Natural killer cell (primary cell): ENCODE results near the gene CDK14. TPM values are rescaled to one million over a fixed set of nuclear protein-coding genes. Genes with fewer than 3 reads are reported as not detected.

ENCODE experiments used
- ATAC-seq, 3 donors: fragments of 150-1000 bp in 2 of 3; fragments of 200-7000 bp in 1 of 3; cut with Tn5 transposase; 1 replicate in 1 of 3; 2 replicates in 2 of 3; pipeline ENCODE4 v1.10.0; 2021; ENCODE audit warnings: mild to moderate bottlenecking in 2 of 3, moderate library complexity in 2 of 3
- DNase-seq, 2 donors: peaks; one replicate each; pipeline versions ENCODE4 v3.0.0 to v3.0.0-alpha.2; 2013 to 2021; ENCODE audit warnings: mixed read lengths in 1 of 2
- H3K27ac ChIP-seq: one replicate; pipeline ENCODE4 v1.5.1; 2013; ENCODE audit warnings: mild to moderate bottlenecking, low read length
- H3K27me3 ChIP-seq: one replicate; pipeline ENCODE4 v1.6.1; 2013; ENCODE audit warnings: low read length; ENCODE audit not compliant: control insufficient read depth, insufficient read depth
- H3K36me3 ChIP-seq: one replicate; pipeline ENCODE4 v1.6.1; 2013; ENCODE audit warnings: low read length; ENCODE audit not compliant: control insufficient read depth, insufficient read depth
- H3K4me1 ChIP-seq: one replicate; pipeline ENCODE4 v1.6.1; 2013; ENCODE audit warnings: low read length; ENCODE audit not compliant: control insufficient read depth, insufficient read depth
- H3K4me3 ChIP-seq: one replicate; pipeline ENCODE4 v1.5.1; 2013; ENCODE audit warnings: low read length
- H3K9me3 ChIP-seq: one replicate; pipeline ENCODE4 v1.6.1; 2013; ENCODE audit warnings: low read length; ENCODE audit not compliant: control insufficient read depth, insufficient read depth
- H3K27ac Mint-ChIP-seq, 2 donors: one replicate each; pipeline ENCODE4 v1.8.0; 2022; ENCODE audit warnings: mild to moderate bottlenecking in 2 of 2, mixed read lengths in 2 of 2, moderate library complexity in 1 of 2
- H3K27me3 Mint-ChIP-seq, 2 donors: one replicate each; pipeline ENCODE4 v1.8.0; 2022; ENCODE audit warnings: low read depth in 2 of 2, mixed read lengths in 2 of 2
- H3K36me3 Mint-ChIP-seq: one replicate; pipeline ENCODE4 v1.8.0; 2022; ENCODE audit warnings: mixed read lengths
- H3K4me1 Mint-ChIP-seq, 2 donors: one replicate each; pipeline ENCODE4 v1.8.0; 2022; ENCODE audit warnings: mixed read lengths in 2 of 2
- H3K4me3 Mint-ChIP-seq: one replicate; pipeline ENCODE4 v1.8.0; 2022; ENCODE audit warnings: mild to moderate bottlenecking, moderate library complexity, mixed read lengths
- H3K9me3 Mint-ChIP-seq, 2 donors: one replicate each; pipeline ENCODE4 v1.8.0; 2022; ENCODE audit warnings: mixed read lengths in 2 of 2
- WGBS: methylation state at CpG from one replicate; pipeline ENCODE4 v1.1.7; 2013; ENCODE audit warnings: missing lambda C conversion rate; ENCODE audit not compliant: insufficient coverage; 5-methylcytosine and 5-hydroxymethylcytosine counted together
- intact Hi-C: fragments of 100-400 bp; cut with micrococcal nuclease; formaldehyde crosslinking; loops from one replicate; pipeline ENCODE4 v1.14.2; 2022
- total RNA-seq, 4 donors: library from RNA; stranded (reverse); fragments of 120-200 nt in 1 of 4; gene quantifications; one replicate each; pipeline versions ENCODE4 v1.2.3 to v1.2.4, GENCODE V29; 2013 to 2022
- TF ChIP-seq, protein P1 (sequence below): fragments of 200-600 bp; IDR thresholded peaks from one replicate; pipeline ENCODE4 v1.8.0; 2022; ENCODE audit warnings: antibody characterized with exemption

Gene CDK14
- total RNA-seq, 3 donors from 2014 or later (not counting 1 experiment from before 2014, with no cell fraction given), result 1.2 to 12.5 (median 1.9) TPM

DNA sequence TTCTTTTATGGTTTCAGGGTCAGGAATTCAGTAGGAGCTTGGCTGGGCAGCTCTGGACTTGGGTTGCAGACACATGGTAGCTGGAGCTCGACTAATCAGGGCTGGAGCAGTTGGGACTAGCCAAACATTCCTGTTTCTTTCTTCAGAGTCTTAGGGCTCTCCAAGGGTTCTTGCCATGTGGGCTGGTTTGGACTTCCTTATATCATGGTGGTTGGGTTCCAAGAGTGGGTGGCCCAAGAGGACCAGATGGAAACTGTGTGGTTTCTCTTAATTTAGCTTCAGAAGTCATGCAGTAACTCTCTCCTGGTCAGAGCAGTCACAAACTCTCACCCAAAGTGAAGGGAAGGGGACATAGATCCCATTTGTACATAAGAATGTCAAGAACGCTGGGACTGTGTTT, 398.0 kb downstream of the CDK14 start:
- intact Hi-C loops, result no loop called here
- DNase-seq (no peak), ATAC-seq (no peak)
- TF ChIP-seq, protein P1, sequence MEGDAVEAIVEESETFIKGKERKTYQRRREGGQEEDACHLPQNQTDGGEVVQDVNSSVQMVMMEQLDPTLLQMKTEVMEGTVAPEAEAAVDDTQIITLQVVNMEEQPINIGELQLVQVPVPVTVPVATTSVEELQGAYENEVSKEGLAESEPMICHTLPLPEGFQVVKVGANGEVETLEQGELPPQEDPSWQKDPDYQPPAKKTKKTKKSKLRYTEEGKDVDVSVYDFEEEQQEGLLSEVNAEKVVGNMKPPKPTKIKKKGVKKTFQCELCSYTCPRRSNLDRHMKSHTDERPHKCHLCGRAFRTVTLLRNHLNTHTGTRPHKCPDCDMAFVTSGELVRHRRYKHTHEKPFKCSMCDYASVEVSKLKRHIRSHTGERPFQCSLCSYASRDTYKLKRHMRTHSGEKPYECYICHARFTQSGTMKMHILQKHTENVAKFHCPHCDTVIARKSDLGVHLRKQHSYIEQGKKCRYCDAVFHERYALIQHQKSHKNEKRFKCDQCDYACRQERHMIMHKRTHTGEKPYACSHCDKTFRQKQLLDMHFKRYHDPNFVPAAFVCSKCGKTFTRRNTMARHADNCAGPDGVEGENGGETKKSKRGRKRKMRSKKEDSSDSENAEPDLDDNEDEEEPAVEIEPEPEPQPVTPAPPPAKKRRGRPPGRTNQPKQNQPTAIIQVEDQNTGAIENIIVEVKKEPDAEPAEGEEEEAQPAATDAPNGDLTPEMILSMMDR, result no peak
- Mint-ChIP-seq H3K4me1 (no peaks in the 10 kb centered on the region), H3K27ac (no peak overlapping the region), H3K27me3 (no peaks in the 10 kb centered on the region), H3K4me3 (no peak overlapping the region), H3K9me3 (peaks cover 9 to 16% of the 10 kb centered on the region in 2 donors), H3K36me3 (no peaks in the 10 kb centered on the region)
- no peaks in the 10 kb centered on the region for H3K36me3 ChIP-seq
- H3K4me3 ChIP-seq, result no peak overlapping the region
- no peak overlapping the region for H3K27ac ChIP-seq
- 92% methylated on average over 2 of the region's 2 CpGs for whole genome bisulfite sequencing
- H3K9me3 ChIP-seq, result no peaks in the 10 kb centered on the region
- no peaks in the 10 kb centered on the region for H3K27me3 ChIP-seq
- no peaks in the 10 kb centered on the region for H3K4me1 ChIP-seq

DNA sequence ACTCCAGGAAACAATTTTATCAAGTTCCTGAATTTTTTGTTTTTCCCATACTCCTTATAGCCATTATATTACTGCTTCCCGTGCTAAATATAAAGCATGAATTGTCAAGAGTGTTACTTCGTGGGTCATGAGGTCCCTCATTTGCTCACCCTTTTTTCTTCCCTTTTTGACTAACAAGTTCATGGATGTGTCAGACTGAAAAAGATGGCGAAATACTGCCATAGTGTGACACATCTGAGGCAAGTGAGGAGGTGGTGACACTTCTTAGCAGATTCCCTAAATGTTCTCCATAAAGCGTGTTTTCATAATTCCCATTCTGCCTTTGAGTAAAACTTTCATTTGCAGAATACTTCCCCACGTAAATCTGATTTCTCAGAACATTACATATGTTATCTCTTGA, 398.5 kb downstream of the CDK14 start:
- Histone ChIP-seq H3K9me3 (no peaks in the 10 kb centered on the region), H3K4me3 (no peak overlapping the region), H3K4me1 (no peaks in the 10 kb centered on the region), H3K27ac (no peak overlapping the region), H3K36me3 (no peaks in the 10 kb centered on the region), H3K27me3 (no peaks in the 10 kb centered on the region)
- intact Hi-C loops, result no loop called here
- TF ChIP-seq, protein P1, result no peak
- DNase-seq (no peak), ATAC-seq (no peak)
- H3K4me1 Mint-ChIP-seq, result no peaks in the 10 kb centered on the region
- 81% methylated on average over 5 of the region's 5 CpGs for WGBS
- no peaks in the 10 kb centered on the region for H3K36me3 Mint-ChIP-seq
- no peak overlapping the region for H3K4me3 Mint-ChIP-seq
- peaks cover 9 to 16% of the 10 kb centered on the region in 2 donors for H3K9me3 Mint-ChIP-seq
- no peaks in the 10 kb centered on the region for H3K27me3 Mint-ChIP-seq
- no peak overlapping the region for H3K27ac Mint-ChIP-seq

GRCh38 chr7:90995996-90996395, 399.9 kb downstream of the CDK14 start:
- DNase-seq (no peak), ATAC-seq (no peak)
- Mint-ChIP-seq H3K27ac (no peak overlapping the region), H3K27me3 (no peaks in the 10 kb centered on the region), H3K9me3 (peaks cover 8 to 9% of the 10 kb centered on the region in 2 donors), H3K4me1 (no peaks in the 10 kb centered on the region), H3K4me3 (no peak overlapping the region), H3K36me3 (no peaks in the 10 kb centered on the region)
- Histone ChIP-seq H3K4me3 (no peak overlapping the region), H3K4me1 (no peaks in the 10 kb centered on the region), H3K36me3 (no peaks in the 10 kb centered on the region), H3K27ac (no peak overlapping the region), H3K9me3 (no peaks in the 10 kb centered on the region), H3K27me3 (no peaks in the 10 kb centered on the region)
- 80% methylated on average over 1 of the region's 2 CpGs for WGBS
- intact Hi-C loops, result no loop called here
- TF ChIP-seq, protein P1, result no peak
